Umbilical cord (tissue), 2 donors: Measurements from ENCODE around the gene S1PR5. TPM values are rescaled to one million over a fixed set of nuclear protein-coding genes. Genes with fewer than 3 reads are reported as not detected.
"Not testable (repeated sequence)": the region's sequence is repeated elsewhere in the genome, so short reads cannot be mapped to it uniquely, and the experiment has no call there.

ENCODE experiments used
- DNase-seq: peaks from one replicate; pipeline ENCODE4 v3.0.0-alpha.2; 2015; ENCODE audit warnings: low spot score
- total RNA-seq: library from RNA; depleted of rRNA; stranded (reverse); fragments of >200 nt; gene quantifications from one replicate; pipeline ENCODE4 v1.2.3, GENCODE V29; 2014; ENCODE audit warnings: low replicate concordance; ENCODE audit not compliant: insufficient read depth

S1PR5 gene
- total RNA-seq, 1 donor from 2014 or later: 7.5 TPM

- no peak for DNase-seq
Measured at GRCh38 chr19:10544753-10545251, 27.6 kb upstream of the S1PR5 start.

DNA sequence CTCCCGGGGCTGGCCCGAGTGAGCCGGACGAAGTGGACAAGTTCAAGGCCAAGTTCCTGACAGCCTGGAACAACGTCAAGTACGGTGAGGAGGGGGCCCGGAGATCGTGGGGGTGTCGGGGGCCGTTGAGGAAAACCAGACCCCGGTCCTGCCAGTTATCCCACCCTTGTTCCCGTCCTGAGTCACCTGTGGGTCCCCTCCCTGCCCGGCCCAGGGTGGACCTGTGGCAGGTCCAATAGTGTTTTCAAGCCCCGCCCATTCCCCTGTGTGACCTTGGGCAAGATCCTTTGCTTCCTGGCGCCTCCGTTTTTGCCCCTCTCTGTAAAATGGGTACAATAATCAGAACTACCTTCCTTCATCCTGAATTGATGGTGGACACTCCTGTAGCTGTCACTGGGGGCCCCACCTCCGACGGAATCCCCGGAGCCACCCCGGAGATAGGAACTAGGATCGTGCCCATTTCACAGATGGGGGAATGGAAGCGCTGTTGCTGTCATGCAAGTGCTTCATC lies 27.1 kb upstream of the S1PR5 start:
- DNase-seq: no peak

DNA sequence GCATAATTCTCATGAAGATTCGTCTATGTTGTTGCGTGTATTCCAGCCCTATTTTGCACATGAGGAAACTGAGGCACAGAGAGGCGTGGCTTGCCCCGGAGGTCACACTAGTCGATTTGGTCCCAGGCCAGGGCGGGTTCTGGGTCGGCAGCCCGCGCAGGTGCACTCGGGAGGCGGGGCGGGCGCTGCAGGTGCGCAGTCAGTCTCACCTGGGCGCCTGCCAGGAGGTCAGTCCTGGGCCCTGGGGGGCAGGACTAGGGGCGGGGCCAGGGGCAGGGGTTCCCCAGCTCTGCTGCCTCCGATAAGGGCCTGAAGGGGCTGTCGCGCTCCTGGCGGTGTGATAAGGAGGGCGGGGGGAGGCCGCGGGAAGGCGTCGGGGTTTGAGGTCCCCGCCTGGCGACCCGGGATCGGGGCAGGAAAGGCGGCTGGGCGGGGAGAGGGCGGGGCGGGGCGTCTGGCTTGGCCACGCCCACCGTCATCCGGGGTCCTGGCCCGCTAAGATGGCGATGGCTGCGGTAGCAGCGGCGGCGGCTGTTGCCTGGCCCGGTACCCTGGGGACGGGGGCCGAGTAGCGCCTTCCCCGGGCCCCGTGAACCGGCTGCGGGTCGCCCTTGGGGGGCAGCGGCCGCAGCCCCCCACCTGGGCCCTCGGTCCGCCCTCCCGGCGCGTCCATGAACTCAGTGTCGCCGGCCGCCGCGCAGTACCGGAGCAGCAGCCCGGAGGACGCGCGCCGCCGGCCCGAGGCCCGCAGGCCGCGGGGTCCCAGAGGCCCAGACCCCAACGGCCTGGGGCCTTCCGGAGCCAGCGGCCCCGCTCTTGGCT lies 26.4 kb upstream of the S1PR5 start, which contains the start of gene ATG4D:
ATG4D (plus strand) TSS at position 485 of the 822 bp plus-strand sequence; CDS start at position 672, 187 bp downstream.
- peak; percentile 72 for DNase-seq

DNA sequence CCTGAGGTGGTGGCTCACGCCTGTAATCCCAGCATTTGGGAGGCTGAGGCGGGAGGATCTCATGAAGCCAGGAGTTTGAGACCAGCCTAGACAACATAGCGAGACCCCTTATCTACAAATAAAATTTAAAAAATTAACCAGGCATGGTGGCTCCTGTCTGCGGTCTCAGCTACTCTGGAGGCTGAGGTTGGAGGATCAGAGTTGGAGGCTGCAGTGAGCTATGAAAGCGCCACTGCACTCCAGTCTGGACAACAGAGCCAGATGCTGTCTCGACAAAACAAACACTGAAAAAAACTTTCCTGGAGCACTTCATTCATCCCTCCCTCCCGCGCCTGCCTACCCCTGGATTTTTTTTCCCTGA lies 25.8 kb upstream of the S1PR5 start:
- DNase-seq: no peak

- DNase-seq: not testable (repeated sequence)
Measured at GRCh38 chr19:10539016-10539415, 21.8 kb upstream of the S1PR5 start.

GRCh38 chr19:10538204-10538983 lies 21.1 kb upstream of the S1PR5 start:
- DNase-seq: no peak

GRCh38 chr19:10537668-10538067 lies 20.4 kb upstream of the S1PR5 start:
- no peak for DNase-seq

DNA sequence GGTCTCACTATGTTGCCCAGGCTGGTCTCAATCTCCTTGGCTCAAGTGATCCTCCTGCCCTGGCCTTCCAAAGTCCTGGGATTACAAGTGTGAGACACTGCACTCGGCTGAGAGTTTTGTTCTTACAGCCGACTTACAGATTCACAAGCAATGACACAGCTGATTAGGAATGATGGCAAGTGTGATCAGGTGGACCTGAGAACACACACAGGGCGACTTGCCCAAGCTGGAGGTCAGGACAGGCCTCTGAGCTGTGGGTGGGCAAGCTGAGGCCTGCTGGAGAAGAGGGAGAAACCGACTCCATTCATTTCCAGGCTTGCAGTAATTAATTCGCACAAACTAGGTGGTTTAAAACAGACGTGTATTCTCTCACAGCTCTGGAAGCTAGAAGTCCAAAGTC lies 18.4 kb upstream of the S1PR5 start:
- no peak for DNase-seq

- DNase-seq: peak; percentile 97
Measured at GRCh38 chr19:10533646-10534386, 16.6 kb upstream of the S1PR5 start.

- no peak for DNase-seq
Measured at GRCh38 chr19:10532457-10532856, 15.2 kb upstream of the S1PR5 start.

- DNase-seq: not testable (repeated sequence)
Measured at GRCh38 chr19:10526887-10527286, 9.6 kb upstream of the S1PR5 start.

DNA sequence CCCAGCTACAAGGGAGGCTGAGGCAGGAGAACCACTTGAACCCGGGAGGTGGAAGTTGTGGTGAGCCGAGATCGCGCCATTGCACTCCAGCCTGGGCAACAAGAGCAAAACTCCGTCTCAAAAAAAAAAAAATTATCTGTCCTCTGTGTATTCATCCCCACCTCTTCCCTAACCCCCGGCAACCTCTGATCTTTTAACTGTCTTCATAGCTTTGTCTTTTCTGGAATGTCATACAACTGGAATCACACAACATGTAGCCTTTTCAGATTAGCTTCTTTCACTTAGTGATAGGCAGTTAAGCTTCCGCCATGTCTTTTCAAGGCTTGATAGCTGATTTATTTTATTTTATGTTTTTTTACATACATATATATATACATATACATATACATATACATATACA lies 8.4 kb upstream of the S1PR5 start:
- DNase-seq: no peak

DNA sequence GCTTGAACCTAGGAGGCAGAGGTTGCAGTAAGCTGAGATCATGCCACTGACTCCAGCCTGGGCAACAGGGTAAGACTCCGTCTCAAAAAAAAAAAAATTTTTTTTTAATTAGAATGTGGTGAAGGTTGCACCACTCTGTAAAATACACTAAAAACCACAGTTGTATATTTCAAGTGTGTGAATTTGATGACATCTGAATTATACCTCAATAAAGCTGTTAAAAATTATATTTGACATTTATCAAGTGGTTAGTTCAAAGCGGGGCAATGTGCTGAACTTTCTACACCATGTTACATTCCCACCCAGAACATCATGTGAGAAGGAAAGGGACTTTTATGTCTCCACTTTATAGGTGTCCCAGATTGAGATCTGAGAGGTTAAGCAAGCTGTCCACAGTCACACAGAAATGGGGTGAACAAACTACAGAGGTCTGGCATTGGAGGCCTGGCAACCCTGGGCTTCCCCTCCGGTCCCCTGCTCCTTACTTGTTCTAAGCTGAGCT lies 5.9 kb upstream of the S1PR5 start:
- DNase-seq: no peak

DNA sequence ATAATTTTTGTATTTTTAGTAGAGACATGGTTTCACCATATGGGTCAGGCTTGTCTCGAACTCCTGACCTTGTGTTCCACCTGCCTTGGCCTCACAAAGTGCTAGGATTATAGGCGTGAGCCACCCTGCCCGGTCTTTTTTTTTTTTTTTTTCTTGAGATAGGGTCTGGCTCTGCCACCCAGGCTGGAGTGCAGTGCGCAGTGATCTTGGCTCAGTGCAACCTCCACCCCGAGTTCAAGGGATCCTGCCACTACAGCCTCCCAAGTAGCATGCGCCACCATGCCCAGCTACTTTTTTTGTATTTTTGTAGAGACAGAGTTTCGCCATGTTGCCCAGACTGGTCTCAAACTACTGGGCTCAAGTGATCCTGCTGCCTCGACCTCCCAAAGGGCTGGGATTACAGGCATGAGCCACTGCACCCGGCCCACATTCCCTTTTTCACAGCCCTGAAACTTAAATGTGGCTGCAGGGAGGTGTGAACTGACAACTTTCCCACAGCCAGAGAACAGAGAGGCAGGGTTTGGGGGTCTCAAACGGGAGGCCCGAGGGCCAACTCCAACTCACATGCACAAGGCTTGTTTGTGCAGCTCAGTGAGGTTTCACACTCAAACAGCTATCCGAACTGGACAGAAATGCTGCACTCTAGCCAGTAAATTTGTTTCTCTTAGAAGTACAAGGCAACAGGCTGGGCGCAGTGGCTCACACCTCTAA lies 4.4 kb upstream of the S1PR5 start:
- no peak for DNase-seq

GRCh38 chr19:10520652-10521318 lies 3.5 kb upstream of the S1PR5 start:
- no peak for DNase-seq

DNA sequence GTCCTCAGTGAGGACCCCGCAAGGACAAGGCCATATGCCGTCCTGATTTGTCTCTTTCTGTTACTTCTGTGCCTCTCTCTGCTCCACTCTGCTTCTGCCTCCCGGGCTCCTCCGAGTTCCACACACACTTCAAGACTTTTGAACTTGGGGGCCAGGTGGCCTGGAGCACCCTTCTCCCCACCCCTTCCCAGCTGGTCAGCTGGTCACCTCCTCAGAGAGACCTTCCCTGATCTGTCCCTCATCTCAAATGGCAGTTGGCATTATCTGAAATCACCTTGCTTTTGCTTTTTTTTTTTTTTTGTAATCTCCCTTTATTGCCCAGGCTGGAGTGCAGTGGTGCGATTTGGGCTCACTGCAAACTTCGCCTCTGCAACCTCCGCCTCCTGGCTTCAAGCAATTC lies 2.2 kb upstream of the S1PR5 start:
- no peak for DNase-seq

DNA sequence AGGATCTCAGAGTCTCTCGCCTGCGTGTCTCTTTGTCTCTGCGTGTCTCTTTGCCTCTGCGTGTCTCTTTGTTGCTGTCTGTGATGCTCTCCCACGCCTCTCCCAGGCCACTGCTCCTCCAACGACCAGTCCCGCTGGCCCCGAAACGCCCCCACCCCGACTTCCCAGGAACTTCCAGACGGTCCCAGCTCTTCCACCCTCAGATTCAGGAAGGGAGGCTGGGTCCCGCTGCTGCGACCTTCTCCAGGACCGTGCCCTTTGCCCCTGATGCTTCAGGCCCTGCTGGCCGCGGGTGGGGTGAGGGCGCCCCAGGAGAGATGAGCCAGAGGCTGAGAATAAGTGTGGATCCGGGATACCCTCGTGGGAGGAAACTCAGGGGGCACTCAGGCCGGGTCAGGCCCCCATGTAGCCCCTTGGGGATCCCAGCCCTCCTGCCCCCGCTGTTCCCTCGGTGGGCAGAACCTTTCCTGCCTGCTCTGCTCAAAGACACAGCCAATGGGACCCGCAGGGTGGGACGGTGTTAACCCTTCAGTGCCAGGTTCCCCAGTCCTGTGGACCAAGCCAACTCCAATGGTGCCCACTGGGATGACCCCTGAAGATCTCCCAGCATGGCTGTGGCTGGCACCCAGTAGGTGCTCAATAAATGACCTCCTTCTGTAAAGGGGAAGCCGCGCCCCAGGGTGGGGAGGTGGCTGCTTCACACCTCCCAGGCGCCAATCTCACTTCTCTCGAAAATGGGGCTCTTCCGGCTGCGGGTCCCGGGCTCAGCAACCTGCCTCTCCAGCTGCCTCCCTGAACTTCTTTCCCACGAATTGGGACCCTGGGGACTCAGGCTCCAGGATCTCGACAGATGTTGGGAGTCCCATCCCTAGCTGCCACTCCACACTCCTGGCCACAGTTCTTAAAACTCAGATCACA lies 1.5 kb upstream of the S1PR5 start:
- DNase-seq: no peak

DNA sequence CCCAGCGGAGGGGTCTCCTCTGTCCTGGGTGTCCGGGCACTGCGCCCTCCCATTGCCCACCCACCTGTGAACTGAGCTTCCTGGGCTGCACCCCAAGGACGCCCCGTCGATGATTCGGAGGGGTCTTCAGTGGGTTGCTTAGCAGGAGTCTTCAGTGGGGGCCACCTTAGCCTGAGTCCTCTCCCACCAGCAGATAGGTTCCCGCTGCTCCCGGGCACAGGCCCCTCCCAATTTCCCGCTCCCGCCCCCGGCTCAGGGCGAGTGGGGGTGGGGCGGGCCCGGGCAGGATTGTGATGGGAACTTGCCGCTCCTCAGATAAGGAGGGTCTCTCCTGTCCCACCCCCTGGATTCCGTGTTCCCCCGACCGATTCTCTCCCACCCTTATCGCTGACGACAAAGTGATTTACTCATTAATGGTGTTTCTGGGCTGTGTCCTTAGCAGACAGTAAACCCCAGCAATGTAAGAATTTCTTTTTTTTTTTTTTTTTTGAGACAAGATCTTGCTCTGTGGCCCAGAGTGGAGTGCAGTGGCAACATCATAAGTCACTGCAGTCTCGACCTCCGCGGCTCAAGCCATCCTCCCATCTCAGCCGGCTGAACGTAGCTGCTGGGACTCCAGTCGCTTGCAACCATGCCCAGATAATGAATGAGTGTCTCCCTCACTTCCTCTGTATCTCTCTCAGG lies 655 bp upstream of the S1PR5 start:
- DNase-seq: peak; percentile 53
